ENCODE data around the gene ICAM2.

DNA sequence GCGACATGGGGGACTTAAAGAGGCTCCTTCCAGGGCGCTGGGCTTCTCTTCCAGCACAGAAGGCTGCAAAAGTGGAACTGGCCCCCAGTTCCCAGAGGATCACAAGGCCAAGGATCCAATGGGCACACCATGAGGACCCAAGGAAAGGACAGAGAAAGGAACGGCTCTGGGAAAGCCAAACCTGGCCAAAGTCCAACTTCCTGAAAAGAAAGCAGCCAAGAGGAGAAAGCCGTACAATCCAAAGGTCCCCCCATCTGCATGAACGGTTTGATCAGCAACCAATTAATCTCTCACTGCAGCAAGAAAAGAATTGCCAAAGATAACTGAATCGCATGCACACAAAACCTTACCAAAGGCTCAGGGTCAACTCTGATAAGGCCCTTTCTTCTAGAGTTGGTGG lies 19.8 kb upstream of the ICAM2 start:
- TF ChIP-seq, protein P1, sequence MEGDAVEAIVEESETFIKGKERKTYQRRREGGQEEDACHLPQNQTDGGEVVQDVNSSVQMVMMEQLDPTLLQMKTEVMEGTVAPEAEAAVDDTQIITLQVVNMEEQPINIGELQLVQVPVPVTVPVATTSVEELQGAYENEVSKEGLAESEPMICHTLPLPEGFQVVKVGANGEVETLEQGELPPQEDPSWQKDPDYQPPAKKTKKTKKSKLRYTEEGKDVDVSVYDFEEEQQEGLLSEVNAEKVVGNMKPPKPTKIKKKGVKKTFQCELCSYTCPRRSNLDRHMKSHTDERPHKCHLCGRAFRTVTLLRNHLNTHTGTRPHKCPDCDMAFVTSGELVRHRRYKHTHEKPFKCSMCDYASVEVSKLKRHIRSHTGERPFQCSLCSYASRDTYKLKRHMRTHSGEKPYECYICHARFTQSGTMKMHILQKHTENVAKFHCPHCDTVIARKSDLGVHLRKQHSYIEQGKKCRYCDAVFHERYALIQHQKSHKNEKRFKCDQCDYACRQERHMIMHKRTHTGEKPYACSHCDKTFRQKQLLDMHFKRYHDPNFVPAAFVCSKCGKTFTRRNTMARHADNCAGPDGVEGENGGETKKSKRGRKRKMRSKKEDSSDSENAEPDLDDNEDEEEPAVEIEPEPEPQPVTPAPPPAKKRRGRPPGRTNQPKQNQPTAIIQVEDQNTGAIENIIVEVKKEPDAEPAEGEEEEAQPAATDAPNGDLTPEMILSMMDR (IDR thresholded peaks at IDR 0.05; ENCODE audit: insufficient read depth, low read depth, low read length): no peak
- no peak for TF ChIP-seq EZH2 (IDR thresholded peaks at IDR 0.05; ENCODE audit: insufficient read depth, low read length)
